Measurements from ENCODE around the gene PTPRN2.

- TF ChIP-seq POLR2AphosphoS5 (IDR thresholded peaks at IDR 0.05), result no peak
- TF ChIP-seq CTCF (IDR thresholded peaks at IDR 0.05), result no peak
These were observed 797.7 kb downstream of the PTPRN2 start for GRCh38 chr7:157789942-157790341.
